Skeletal muscle cell (primary cell): ENCODE measurements around the gene TSR2.
"Not testable (repeated sequence)": the region's sequence is repeated elsewhere in the genome, so short reads cannot be mapped to it uniquely, and the experiment has no call there.

Source experiments
- DNase-seq: peaks from one replicate; pipeline ENCODE4 v3.0.0-alpha.2; 2010; ENCODE audit warnings: low read depth
- H3K4me3 ChIP-seq: 2 replicates; pipeline ENCODE4 v1.5.1; 2011; ENCODE audit warnings: low read depth, mild to moderate bottlenecking, control low read depth, low read length, moderate library complexity

Gene TSR2

GRCh38 chrX:54470054-54470760, 30.0 kb downstream of the TSR2 start:
- DNase-seq: no peak
- no peak overlapping the region for H3K4me3 ChIP-seq

- DNase-seq: no peak
- no peak overlapping the region for H3K4me3 ChIP-seq
Measured at GRCh38 chrX:54473993-54474859, 34.0 kb downstream of the TSR2 start.

GRCh38 chrX:54479136-54480111, 39.2 kb downstream of the TSR2 start:
- H3K4me3 ChIP-seq: no peak overlapping the region
- DNase-seq: no peak

GRCh38 chrX:54482839-54483593, 42.8 kb downstream of the TSR2 start:
- no peak overlapping the region for H3K4me3 ChIP-seq
- no peak for DNase-seq

- no peak for DNase-seq
- H3K4me3 ChIP-seq: no peak overlapping the region
Measured at GRCh38 chrX:54483946-54484345, 43.7 kb downstream of the TSR2 start.

- no peak overlapping the region for H3K4me3 ChIP-seq
Measured at GRCh38 chrX:54484666-54485065, 44.5 kb downstream of the TSR2 start.

GRCh38 chrX:54489819-54490218, 49.6 kb downstream of the TSR2 start:
- DNase-seq, H3K4me3 ChIP-seq: not testable (repeated sequence)

More at GRCh38 chrX:54484666-54485065, 44.5 kb downstream of the TSR2 start:
- no peak for DNase-seq

GRCh38 chrX:54492340-54492739, 52.1 kb downstream of the TSR2 start:
- no peak for DNase-seq
- H3K4me3 ChIP-seq: peak overlapping the region; percentile 11

- peak overlapping the region; percentile 63 for H3K4me3 ChIP-seq
- DNase-seq: no peak
Measured at GRCh38 chrX:54494166-54494988, 54.2 kb downstream of the TSR2 start.
